AG04450 (cell line): ENCODE data around the gene PDE1C. TPM values are rescaled to one million over a fixed set of nuclear protein-coding genes. Genes with fewer than 3 reads are reported as not detected.
A peak's percentile ranks its signal among the peaks of the same experiment; 100 is the strongest.

Source experiments
- CTCF ChIA-PET: fragments of 300-600, 350-600 bp; formaldehyde crosslinking; extraction: SDS; loops from one replicate; lab custom pipeline; 2022; ENCODE audit warnings: antibody characterized with exemption, inconsistent platforms; lab: Charles Lee
- POLR2A ChIA-PET: fragments of 350-600 bp; formaldehyde crosslinking; extraction: SDS; loops from one replicate; lab custom pipeline; 2021; ENCODE audit warnings: antibody characterized with exemption, inconsistent platforms; lab: Yijun Ruan, JAX
- DNase-seq: peaks from one replicate; pipeline ENCODE4 v3.0.0-alpha.2; 2011; ENCODE audit warnings: low read depth, low spot score
- H3K27ac ChIP-seq: one replicate; pipeline ENCODE4 v1.5.1; 2012; ENCODE audit warnings: low read depth, low read length, control low read depth
- H3K27me3 ChIP-seq: one replicate; pipeline ENCODE4 v1.6.0; 2012; ENCODE audit warnings: low read length; ENCODE audit not compliant: control insufficient read depth, insufficient read depth
- H3K4me3 ChIP-seq: 2 replicates; pipeline ENCODE4 v1.5.1; 2011; ENCODE audit warnings: mild to moderate bottlenecking, low read depth, low read length, control low read depth
- H3K9me3 ChIP-seq: 2 replicates; pipeline ENCODE4 v1.5.1; 2012; ENCODE audit warnings: low read length; ENCODE audit not compliant: control insufficient read depth, insufficient read depth
- polyA plus RNA-seq: library from polyadenylated mRNA; depleted of rRNA; stranded (reverse); fragments of >200 nt; gene quantifications from 2 replicates; pipeline ENCODE4 v1.2.3, GENCODE V29; 2011
- TF ChIP-seq, protein P1 (sequence below): IDR thresholded peaks from 2 replicates; pipeline ENCODE4 v1.5.1; 2011; ENCODE audit warnings: low read depth, low read length, control low read depth, inconsistent platforms

PDE1C gene
- polyA plus RNA-seq, 1 experiment: 3.8 TPM

DNA sequence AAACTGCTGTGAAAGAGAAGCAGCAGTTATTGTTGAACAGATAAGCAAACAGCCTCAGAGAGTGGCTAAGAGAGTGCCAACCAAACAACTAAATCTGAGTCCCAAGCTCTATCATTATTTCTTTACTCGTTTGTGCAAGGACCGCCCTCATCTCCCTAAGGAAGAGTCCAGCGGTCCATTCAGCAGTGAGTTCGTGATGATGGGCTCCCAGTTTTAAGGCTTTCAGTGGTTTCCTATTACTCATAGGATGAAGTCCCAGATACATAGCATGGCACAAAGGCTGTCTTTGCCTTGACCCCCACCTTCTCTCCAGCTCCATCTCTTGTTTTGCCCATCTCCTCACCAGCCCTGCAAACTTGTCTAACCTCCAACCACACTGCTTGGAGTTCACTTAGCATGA, 24.3 kb upstream of the PDE1C start:
- H3K27me3 ChIP-seq: no peaks in the 10 kb centered on the region
- DNase-seq: no peak
- peaks cover 6% of the 10 kb centered on the region for H3K9me3 ChIP-seq
- H3K4me3 ChIP-seq: no peak overlapping the region
- ChIA-PET CTCF (no interaction called here), POLR2A (no interaction called here)
- TF ChIP-seq, protein P1, sequence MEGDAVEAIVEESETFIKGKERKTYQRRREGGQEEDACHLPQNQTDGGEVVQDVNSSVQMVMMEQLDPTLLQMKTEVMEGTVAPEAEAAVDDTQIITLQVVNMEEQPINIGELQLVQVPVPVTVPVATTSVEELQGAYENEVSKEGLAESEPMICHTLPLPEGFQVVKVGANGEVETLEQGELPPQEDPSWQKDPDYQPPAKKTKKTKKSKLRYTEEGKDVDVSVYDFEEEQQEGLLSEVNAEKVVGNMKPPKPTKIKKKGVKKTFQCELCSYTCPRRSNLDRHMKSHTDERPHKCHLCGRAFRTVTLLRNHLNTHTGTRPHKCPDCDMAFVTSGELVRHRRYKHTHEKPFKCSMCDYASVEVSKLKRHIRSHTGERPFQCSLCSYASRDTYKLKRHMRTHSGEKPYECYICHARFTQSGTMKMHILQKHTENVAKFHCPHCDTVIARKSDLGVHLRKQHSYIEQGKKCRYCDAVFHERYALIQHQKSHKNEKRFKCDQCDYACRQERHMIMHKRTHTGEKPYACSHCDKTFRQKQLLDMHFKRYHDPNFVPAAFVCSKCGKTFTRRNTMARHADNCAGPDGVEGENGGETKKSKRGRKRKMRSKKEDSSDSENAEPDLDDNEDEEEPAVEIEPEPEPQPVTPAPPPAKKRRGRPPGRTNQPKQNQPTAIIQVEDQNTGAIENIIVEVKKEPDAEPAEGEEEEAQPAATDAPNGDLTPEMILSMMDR: no peak
- no peak overlapping the region for H3K27ac ChIP-seq

DNA sequence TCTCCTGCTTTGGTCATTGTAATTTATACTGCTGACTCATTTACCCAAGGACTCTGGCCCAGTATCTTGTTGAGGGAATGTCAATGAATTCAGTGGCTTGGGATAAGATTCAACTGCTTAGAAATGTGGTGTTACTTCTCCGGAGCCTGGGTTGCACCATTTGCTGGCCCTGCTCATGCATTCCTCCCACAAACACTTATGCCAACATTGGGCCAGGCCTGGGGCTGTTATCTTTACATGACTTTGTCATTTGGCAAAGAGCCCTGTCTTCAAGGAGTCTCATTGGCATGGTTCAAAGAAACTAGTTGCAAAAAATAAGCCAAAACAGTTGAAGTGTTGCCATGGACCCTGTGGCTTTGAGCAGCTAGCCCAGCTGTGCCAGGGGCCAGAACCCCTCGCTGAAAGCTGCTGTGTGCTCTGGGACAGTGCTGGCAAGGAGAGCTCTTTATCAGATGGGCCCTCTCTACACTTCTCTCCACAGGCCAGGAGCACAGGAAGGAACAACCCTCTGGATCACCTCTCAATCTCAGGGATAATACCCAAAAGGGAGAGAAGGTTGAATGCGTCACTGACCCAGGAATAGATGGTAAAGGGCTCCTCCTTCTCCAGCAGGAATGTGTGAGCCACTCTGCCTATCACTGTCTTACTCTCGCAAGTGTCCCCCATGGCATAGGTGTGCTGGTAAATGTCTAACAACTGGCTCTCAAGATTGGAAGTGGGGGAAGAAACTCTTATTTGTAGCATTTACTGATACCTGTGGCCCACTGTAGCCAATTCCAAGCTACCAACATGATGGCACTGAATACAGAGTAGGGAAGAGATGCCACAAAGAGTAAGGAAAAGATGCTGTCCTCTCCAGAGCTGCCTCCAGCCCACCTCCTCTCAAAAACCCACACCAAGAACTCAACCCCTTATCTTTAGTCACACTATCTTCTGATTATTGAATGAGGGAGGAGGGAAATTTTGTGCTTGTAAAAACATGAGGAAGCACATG, 23.5 kb upstream of the PDE1C start:
- TF ChIP-seq, protein P1: no peak
- Histone ChIP-seq H3K4me3 (no peak overlapping the region), H3K9me3 (peaks cover 8% of the 10 kb centered on the region), H3K27ac (no peak overlapping the region), H3K27me3 (no peaks in the 10 kb centered on the region)
- CTCF ChIA-PET: no interaction called here
- peak; percentile 8 for DNase-seq
- POLR2A ChIA-PET: no interaction called here

DNA sequence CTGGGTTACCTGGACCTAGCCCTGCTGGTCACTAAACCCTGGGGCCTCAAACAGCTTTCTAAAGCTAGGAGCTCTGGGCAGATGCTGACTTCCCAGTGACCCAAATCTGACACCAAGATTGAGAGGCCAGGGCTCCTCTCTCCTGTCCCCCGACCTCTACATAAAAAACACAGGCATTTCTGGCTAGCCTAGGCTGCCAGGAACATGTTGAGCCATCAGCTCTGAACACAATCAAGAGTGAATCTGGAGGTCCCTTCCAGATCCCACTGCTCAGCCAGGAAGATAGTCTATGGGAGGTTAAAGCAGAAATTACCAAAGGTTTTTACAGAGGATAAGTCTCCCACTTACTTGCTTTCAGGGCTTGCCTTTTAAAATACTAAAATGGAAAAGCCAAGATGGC, 22.1 kb upstream of the PDE1C start:
- H3K9me3 ChIP-seq: peaks cover 14% of the 10 kb centered on the region
- DNase-seq: no peak
- CTCF ChIA-PET: no interaction called here
- H3K4me3 ChIP-seq: no peak overlapping the region
- H3K27ac ChIP-seq: no peak overlapping the region
- POLR2A ChIA-PET: no interaction called here
- TF ChIP-seq, protein P1: no peak
- no peaks in the 10 kb centered on the region for H3K27me3 ChIP-seq

DNA sequence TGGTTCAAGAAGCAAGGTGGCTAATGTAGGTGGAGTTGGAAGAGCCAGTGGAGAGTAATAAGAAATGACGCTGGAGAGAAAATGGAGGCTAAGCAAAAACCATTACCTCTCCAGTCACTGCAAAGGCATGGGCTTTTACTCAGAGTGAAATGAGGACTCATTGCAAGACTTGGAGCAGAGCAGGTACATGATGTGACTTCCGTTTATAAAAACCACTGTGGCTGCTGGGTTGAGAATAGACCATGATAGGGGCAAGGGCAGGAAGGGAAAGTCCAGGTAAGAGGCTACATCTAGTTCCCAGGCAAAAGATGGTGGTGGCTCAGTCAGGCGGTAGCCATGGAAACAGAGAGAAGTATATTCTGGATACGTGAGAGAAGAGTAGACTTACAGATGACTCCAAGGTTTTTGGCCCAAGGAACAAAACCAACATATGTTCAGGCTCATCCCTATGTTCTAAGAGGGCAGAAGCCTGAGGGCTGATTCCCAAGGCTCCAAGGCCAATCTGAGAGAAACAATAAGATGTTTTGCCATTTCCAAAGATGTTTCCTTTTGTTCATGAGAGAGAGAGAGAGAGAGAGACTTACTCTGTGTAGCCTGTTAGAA, 21.5 kb upstream of the PDE1C start:
- ChIA-PET CTCF (no interaction called here), POLR2A (no interaction called here)
- H3K27ac ChIP-seq: no peak overlapping the region
- H3K9me3 ChIP-seq: peaks cover 14% of the 10 kb centered on the region
- H3K27me3 ChIP-seq: no peaks in the 10 kb centered on the region
- DNase-seq: no peak
- TF ChIP-seq, protein P1: no peak
- no peak overlapping the region for H3K4me3 ChIP-seq

DNA sequence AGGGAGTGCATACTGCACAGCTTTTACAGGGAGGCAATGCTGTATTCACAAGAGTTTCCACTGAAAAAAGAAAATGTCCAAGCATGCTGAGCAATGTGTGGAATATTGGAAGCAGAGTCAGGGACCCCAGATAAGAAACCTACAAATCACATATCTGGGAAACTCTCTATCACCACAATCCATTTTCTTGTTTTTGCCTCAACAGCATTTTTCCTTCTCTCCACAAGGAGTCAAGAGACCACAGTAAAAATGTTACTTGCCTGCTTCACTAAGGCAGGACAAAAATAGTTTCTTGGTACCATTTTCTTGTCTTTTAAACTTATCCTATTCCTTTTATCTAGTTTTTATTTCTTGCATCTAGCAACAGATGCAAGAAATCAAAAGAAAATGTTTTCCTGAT, 19.5 kb upstream of the PDE1C start:
- DNase-seq: no peak
- Histone ChIP-seq H3K27me3 (no peaks in the 10 kb centered on the region), H3K9me3 (peaks cover 14% of the 10 kb centered on the region), H3K4me3 (no peak overlapping the region), H3K27ac (no peak overlapping the region)
- POLR2A ChIA-PET: no interaction called here
- CTCF ChIA-PET: interaction anchor here (1.0 kb wide), 1 partner anchor 75 kb away, joined by 4 read pairs; no protein-coding TSS in a partner anchor
- TF ChIP-seq, protein P1: no peak
